HEK293T (cell line): ENCODE measurements around the gene DGKH.

Source experiments
- BHLHE40 ChIP-seq: fragments of 450-650 bp; IDR thresholded peaks from 2 replicates; pipeline ENCODE4 v1.6.1; 2016; ENCODE audit warnings: mild to moderate bottlenecking, moderate library complexity, borderline replicate concordance
- ELF4 ChIP-seq: fragments of 450-650 bp; IDR thresholded peaks from 2 replicates; pipeline ENCODE4 v1.6.1; 2017; ENCODE audit warnings: antibody characterized with exemption
- FOXK2 ChIP-seq: fragments of 450-650 bp; IDR thresholded peaks from 2 replicates; pipeline ENCODE4 v1.6.1; 2016; ENCODE audit warnings: mild to moderate bottlenecking
- FOXM1 ChIP-seq: fragments of 450-650 bp; IDR thresholded peaks from 2 replicates; pipeline ENCODE4 v1.6.1; 2017; ENCODE audit warnings: mild to moderate bottlenecking, borderline replicate concordance
- HDGF ChIP-seq: fragments of 450-650 bp; IDR thresholded peaks from 2 replicates; pipeline ENCODE4 v1.6.1; 2017; ENCODE audit warnings: antibody characterized with exemption, borderline replicate concordance
- L3MBTL2 ChIP-seq: fragments of 450-650 bp; conservative IDR thresholded peaks from 2 replicates; pipeline ENCODE4 v1.6.1; 2016; ENCODE audit warnings: mild to moderate bottlenecking
- SP1 ChIP-seq: fragments of 450-650 bp; IDR thresholded peaks from 2 replicates; pipeline ENCODE4 v1.6.1; 2017
- TARDBP ChIP-seq: fragments of 450-650 bp; IDR thresholded peaks from 2 replicates; pipeline ENCODE4 v1.6.1; 2016

DNA sequence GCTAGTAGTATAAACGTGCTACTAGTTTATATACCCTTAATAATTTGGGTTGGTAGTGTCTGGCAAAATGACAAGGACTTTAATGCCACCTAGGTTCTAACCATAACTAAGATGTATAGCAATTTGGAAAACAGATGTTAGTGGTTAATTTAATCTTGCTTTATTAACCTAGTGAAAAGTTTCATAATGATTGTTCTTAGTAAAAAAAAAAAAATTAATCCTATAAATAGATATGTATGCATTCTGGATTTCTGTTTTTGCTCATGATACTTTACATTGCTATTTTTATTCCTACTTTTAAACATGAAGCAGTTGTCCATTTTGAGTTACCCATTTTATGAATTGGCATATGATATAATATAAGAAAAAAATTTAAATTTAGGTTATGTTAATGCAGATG lies 36.3 kb downstream of the DGKH start:
- TF ChIP-seq HDGF (no peak), ELF4 (no peak), TARDBP (no peak), FOXK2 (no peak), SP1 (no peak), L3MBTL2 (no peak), BHLHE40 (no peak), FOXM1 (no peak)
